IPS-11a (cell line): ENCODE data around the gene MACROH2A1.

ENCODE experiments used
- H3K4me3 ChIP-seq: one replicate; pipeline ENCODE4 v1.5.1; 2013; ENCODE audit warnings: low read depth, low read length, control low read depth

Gene MACROH2A1

DNA sequence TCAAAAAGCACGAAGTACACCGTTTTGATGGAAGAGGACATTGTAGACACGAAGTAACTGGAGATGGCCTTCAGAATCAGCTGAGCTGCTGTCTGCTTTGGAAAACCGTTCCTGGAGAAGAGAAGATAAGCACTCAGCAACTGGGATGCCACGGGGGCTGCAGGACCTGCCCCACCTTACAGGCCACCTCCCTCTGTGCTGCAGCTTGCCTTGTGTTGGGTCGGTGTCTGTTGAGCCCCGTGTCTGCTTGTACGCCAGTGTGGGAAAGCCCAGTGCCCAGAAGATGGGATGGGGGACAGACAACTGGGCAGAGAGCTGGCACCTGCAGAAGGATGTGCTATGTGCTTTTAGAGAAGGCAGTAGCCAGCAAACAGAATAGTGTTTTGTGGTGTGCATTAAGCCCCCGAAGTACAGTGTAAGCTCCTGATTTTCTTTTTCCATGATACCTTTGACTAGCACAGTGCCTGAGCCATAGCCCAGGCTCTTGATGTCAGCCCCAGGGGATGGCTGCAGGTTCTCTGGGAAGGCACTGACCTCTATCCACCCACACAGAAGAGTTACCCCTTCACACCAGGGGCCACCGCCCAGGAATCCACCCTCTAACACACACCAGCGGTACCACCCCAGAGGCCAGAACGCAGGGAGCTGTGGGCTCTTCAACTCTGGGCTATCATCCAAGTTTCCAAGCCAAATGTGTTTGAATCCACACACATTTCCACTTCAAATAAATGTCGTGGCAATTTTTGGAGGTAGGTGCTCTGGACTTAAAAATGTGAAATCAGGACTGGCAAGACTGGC lies 63.8 kb downstream of the MACROH2A1 start:
- no peak overlapping the region for H3K4me3 ChIP-seq

- no peak overlapping the region for H3K4me3 ChIP-seq
Observed at GRCh38 chr5:135333732-135334515, 65.1 kb downstream of the MACROH2A1 start.

DNA sequence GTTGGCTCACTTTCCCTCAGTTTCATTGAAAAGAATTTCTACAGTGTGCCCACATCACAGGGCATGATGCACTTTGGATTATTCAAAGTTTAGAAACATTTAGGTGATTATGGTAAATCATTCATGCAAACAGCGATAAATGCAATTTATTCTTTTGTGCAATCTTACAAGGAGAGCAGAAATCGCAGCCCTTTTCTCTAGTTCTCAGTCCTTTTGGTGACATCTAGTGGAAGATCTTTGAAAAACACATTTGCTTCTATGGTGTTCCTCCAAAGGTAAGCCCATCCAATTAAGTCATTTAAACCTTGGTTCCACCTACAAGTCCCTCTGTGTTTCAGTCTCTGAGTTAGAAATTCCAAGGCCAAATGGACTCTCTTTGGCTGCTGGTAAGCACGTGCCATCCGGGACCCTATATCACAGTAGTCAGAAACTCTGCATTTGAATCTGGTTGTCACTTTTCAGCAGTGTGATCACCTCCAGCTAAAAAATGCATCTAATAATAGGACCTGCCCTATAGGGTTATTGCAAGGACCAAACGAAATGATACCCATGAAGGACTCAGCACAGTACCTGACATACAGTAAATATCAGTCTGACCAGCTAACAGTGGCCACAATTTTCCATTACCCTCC lies 66.4 kb downstream of the MACROH2A1 start:
- H3K4me3 ChIP-seq, result no peak overlapping the region

DNA sequence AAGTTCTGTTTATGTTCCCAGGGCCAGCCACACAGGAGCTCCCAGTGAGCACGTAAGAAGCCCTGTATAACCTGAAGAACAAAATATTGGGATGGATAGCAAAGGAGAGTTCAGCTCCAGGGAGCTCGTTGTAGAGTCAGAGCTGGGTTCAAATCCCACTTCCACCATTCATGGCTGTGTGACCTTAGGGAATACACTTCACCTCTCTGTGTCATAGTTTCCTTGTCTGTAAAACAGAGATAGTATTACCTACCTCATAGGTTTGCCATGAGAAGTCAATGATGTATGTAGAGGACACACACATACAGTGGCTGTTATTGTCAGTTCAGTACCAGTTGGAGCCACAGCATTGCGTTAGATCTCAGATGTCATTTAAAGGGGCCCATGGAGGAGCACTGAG lies 67.4 kb downstream of the MACROH2A1 start:
- no peak overlapping the region for H3K4me3 ChIP-seq

DNA sequence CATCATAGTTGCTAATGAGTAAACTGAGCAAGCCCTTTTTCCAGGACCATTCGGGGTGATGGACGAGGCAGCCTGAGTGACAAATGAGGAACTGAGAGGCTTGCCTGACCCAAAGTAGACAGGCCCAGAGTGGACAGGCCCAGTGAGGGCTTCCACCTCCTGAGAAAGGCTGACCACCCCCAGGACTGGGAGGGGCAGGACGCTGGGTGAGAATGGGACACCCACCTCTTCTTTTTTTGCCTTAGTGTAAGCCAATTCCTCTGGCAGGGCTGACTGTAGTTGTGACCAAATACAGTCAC lies 68.3 kb downstream of the MACROH2A1 start:
- H3K4me3 ChIP-seq, result no peak overlapping the region

DNA sequence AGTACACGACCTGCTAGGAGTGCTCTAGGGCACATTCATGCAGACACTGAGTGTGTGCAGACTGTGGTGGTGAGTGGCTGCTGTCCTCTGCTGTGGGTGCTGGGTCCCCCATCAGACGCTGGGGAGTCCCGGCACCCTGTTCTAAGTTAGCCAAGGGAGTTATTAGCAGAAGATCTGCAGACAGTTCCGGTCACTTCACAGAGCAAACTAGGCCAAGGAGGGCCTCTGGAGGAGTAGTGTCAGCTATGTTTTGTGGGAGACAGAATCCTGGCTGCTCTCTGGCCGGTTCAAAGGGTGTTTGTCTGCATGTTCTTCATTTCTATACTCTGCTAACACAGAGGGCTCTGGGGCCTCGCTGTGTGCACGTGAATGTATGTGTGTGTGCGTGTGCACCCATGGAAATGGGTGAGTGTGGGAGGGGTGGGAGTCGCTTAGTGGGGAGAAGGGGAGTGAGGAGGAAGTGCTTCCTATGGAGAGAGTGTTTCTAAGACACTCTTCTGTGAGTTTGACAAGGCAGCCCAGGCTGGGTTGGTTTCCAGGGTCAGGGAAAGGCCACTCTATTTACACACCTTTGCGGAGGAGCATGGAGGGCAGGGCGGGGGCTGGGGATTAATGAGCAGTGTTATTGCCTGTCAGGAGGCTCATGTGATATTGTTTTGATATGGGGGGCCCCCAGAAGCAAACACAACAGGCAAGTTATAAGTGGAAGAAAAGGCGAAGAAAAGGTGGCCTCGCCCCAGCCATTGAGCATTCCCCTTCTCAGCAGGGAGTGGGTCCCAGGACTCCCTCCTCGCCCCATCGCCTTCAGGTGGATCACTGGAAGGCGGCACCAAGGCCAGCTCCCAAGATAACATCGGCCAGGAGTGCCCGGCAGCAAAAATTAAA lies 68.9 kb downstream of the MACROH2A1 start:
- no peak overlapping the region for H3K4me3 ChIP-seq

GRCh38 chr5:135329066-135329912 lies 69.7 kb downstream of the MACROH2A1 start:
- no peak overlapping the region for H3K4me3 ChIP-seq

DNA sequence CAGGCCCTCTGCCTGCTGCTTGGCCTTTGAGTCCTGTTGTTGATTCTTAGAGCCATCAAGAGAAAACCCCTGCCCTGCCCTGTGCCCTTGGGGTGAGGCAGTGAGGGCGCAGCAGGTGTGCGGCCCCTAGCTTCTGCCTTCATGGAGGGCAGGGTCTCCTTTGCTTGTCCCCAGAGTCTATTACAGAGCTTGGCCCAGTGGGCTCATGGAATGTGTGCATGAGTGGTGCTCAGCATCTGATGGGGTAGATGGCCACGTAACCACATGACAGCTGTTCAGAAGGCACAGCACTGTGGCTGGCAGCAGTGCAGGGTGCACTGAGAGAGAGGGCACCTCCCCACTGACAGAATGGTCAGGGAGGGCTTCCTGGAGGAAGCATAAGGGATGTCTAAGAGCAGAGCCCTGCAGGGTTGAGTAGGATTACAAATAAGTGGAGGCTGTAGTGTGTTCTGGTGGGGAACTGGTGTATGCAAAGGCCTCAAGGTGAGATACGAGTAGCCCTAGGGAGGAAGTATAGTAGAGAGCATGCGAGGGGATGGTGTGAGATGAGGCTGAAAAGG lies 70.8 kb downstream of the MACROH2A1 start:
- no peak overlapping the region for H3K4me3 ChIP-seq

- H3K4me3 ChIP-seq, result no peak overlapping the region
Observed at GRCh38 chr5:135327429-135328127, 71.5 kb downstream of the MACROH2A1 start.

GRCh38 chr5:135326296-135327254 lies 72.5 kb downstream of the MACROH2A1 start:
- H3K4me3 ChIP-seq, result no peak overlapping the region

GRCh38 chr5:135324897-135325650 lies 74.0 kb downstream of the MACROH2A1 start:
- no peak overlapping the region for H3K4me3 ChIP-seq

DNA sequence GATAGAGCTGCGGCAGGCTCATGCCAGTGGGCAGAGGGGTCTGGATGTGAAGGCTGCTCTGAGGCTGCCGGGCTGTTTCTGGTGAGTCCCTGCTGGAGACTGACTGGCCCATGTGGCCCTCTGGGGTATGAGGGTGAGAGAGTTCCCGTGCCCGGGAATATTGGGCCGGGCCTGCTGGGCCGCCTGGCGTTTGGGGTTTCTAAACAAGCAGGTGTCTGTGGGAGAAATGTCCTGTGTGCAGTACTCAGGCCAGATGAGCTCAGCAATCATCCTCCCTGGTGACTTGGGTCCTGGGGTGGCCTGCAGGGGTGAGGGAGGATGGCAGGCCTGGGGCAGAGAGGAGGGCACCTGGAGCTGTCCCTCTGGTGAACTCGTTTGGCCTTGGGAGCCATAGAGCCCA lies 74.9 kb downstream of the MACROH2A1 start:
- no peak overlapping the region for H3K4me3 ChIP-seq

GRCh38 chr5:135323701-135324132 lies 75.3 kb downstream of the MACROH2A1 start:
- H3K4me3 ChIP-seq, result no peak overlapping the region

GRCh38 chr5:135323227-135323626 lies 75.8 kb downstream of the MACROH2A1 start:
- H3K4me3 ChIP-seq, result no peak overlapping the region

DNA sequence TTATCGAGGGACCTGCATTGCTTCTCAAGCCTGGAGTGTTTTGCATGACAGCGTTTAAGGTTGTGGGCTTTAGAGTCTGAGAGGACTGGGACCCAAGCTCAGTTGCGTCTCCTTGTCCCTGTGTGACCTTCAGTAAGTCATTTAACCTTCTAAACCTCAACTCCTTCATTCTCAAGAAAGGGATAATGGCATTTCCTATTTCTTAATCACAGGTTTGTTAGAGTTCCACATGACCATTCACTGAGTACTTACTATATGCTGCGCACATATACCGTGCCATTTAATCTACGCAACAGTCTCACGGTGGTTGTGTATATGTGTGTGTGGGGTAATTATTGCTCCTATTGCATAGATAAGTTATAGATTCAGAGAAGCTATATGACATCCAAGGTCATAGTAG lies 76.3 kb downstream of the MACROH2A1 start:
- no peak overlapping the region for H3K4me3 ChIP-seq

- no peak overlapping the region for H3K4me3 ChIP-seq
Observed at GRCh38 chr5:135322271-135322670, 76.8 kb downstream of the MACROH2A1 start.
